ENCODE results near the gene OR2H1.

DNA sequence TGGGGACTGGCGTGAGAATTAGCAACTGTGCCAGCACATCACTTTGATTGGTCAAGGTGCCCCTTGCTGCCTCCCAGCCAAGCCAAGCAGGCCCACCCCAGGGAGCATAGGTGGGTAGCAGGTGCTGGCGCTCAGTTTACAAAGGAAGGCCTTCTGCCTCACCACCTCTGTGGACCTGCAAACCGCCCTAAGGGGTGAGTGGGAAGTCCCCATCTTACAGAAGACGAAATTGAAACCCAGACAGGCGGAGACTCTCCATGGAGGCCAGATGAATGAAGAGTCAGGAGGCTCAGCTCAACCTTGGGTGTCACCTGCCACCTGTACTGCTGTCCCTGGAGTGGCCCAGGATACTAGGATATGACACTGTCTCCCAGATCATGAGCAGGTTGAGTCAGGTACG is 52.3 kb downstream of the OR2H1 start:
- TF ChIP-seq, protein P1, sequence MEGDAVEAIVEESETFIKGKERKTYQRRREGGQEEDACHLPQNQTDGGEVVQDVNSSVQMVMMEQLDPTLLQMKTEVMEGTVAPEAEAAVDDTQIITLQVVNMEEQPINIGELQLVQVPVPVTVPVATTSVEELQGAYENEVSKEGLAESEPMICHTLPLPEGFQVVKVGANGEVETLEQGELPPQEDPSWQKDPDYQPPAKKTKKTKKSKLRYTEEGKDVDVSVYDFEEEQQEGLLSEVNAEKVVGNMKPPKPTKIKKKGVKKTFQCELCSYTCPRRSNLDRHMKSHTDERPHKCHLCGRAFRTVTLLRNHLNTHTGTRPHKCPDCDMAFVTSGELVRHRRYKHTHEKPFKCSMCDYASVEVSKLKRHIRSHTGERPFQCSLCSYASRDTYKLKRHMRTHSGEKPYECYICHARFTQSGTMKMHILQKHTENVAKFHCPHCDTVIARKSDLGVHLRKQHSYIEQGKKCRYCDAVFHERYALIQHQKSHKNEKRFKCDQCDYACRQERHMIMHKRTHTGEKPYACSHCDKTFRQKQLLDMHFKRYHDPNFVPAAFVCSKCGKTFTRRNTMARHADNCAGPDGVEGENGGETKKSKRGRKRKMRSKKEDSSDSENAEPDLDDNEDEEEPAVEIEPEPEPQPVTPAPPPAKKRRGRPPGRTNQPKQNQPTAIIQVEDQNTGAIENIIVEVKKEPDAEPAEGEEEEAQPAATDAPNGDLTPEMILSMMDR (IDR thresholded peaks at IDR 0.05; ENCODE audit: low read length): no peak
- TF ChIP-seq EZH2 (IDR thresholded peaks at IDR 0.05; ENCODE audit: borderline replicate concordance, low read length): no peak
